SK-N-DZ (cell line): ENCODE measurements around the gene TMEM247. TPM values are rescaled to one million over a fixed set of nuclear protein-coding genes. Genes with fewer than 3 reads are reported as not detected.

ENCODE experiments used
- DNase-seq: peaks from one replicate; pipeline ENCODE4 v3.0.0-alpha.2; 2015; ENCODE audit warnings: low spot score
- polyA plus RNA-seq, 2 experiments: library from polyadenylated mRNA; depleted of rRNA; stranded (reverse); fragments of >200 nt; gene quantifications; 2 replicates each; pipeline ENCODE4 v1.2.3, GENCODE V29; 2014

Gene TMEM247
- polyA plus RNA-seq (2014; cell fraction: cytosol; rRNA removed): not detected in 2 replicates
- not detected in 2 replicates for polyA plus RNA-seq (2014; cell fraction: nucleus; rRNA removed)

- DNase-seq: no peak
Observed at GRCh38 chr2:46479265-46479664, at the start of gene TMEM247. TMEM247 (plus strand) TSS chr2:46479565.

DNA sequence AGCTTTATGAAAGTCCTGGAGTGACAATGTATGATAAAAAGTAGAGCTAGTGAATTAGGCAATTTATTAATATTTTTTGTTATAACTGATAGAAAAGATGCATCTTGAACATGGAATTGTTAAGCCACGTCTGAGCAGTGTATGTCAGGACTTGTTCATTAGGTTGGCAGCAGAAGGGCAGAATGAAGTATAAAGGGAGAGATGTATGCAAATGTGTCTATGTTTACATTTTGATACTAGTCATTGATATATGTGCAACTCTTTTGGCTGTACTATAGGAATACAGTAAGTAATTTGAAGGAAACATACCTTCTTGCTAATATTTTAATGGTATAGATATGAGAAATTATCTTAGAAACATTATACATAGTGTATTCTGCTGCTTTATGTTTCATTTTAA, 49.0 kb upstream of the TMEM247 start:
- DNase-seq: no peak

GRCh38 chr2:46430992-46431391, 48.4 kb upstream of the TMEM247 start:
- no peak for DNase-seq

GRCh38 chr2:46431481-46432235, 47.7 kb upstream of the TMEM247 start:
- no peak for DNase-seq

- no peak for DNase-seq
Observed at GRCh38 chr2:46434851-46435273, 44.5 kb upstream of the TMEM247 start.

DNA sequence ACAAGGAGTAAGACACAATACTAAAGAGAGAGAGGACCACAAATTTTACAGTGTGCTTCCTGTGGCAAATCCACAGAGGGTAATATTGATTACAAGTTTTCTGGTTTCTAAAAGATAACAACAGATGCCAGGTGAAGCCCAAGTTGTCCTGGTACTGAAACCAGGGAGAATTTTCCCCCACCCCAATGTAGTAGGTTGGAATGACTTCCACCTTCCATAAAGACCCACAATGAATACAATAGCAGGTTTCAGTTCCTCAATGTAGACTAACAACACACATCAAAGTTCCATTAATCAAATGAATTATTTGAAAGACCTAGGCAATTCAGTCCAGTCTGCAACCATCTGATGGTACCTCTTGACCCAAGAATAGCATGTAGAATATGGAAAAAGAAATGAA, 44.0 kb upstream of the TMEM247 start:
- DNase-seq: no peak

DNA sequence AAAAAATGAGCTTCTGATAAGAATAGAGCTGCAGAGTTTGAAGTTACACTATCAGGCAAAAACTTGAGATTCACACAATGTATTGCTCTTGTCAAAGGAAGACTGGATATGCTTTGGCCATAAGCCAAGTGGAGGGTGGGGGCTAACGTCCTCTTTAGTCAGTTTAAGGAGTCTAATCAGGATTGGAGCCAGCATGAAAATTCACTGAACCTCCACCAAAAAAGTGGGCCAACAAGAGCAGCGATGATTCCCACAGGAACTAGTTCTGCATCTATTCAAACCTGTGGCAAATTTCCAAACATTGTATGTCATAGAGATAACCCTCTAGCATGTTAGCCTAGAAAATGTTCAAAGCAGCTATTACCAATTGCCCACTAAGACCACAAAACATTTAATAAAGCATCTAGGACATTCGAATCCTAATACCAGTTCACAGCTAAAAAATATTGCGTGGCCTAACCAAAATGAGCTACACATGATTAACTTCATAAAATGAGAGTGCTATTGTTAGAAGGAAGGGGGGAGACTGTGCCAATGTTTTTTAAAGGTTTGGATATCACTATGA, 43.5 kb upstream of the TMEM247 start:
- no peak for DNase-seq

DNA sequence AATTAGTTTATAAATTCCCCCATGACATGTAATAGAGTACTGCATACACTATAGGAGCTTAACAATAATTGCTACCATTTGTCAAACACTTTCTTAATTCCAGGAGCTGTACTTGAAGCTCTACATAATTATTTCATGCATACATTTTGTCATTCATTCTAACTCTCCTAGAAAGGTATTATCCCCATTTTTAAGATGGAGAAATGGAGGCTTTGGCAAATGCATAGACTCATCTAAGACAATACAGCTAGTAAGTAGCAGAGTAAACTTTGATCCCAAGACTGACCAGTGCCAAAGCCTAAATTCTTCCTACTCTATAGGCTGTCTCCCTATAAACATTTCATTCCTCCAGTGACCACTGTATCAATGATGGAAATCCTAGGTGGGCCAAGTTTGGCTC, 42.6 kb upstream of the TMEM247 start:
- DNase-seq: no peak

DNA sequence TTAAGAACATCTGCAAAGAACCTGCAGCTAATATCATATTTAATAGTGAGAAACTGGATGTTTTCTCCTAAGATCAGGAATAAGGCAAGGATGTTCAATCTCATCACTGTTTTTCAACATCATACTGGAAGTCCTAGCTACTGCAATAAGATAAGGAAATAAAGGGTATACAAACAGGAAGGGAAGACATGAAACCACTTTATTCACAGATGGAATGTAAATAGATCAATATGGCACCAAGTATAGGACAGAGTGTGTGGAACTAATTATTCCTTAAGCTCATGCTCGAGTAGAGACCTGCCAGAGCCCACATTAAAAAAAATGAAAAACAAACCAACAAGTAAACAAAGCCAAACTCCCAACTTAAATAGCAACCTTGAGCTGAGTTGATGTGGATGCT, 41.3 kb upstream of the TMEM247 start:
- no peak for DNase-seq

GRCh38 chr2:46438794-46439193, 40.6 kb upstream of the TMEM247 start:
- DNase-seq: no peak

GRCh38 chr2:46439582-46439981, 39.8 kb upstream of the TMEM247 start:
- peak; percentile 58 for DNase-seq

DNA sequence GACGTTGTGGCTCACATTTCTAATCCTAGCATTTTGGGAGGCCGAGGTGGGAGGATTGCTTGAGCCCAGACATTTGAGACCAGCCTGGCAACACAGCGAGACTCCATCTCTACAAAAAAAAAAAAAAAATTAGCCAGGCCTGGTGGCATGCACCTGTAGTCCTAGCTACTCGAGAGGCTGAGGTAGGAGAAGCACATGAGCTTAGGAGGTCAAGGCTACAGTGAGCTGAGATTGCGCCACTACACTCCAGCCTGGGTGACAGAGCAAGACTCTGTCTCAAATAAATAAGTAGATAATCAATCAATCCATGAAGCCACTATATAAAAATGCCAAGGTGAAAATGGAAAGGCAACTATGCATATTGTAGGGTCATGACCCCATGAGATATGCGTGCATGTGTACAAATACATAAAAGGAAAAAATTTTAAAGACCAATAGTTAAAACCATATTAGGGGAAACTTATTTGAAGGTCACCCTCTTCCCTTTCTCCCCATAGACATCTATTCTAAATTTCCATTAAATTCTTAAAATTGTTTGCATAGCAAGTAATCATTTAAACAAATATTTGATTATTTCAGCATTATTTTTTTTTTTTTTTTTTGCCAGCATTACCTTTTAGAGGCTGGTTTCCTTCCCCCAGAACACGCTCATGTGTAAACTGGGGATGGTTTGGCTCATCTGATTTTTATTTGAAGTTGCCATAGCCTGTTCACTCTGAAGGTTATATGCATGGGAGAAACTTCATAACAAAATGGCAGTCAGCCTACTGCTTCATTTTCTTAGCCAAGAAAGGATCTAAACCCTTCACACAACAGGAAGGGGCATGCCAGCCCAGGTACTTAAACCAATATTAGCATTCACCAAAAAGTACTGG, 37.3 kb upstream of the TMEM247 start:
- no peak for DNase-seq

GRCh38 chr2:46444732-46445131, 34.6 kb upstream of the TMEM247 start:
- no peak for DNase-seq

DNA sequence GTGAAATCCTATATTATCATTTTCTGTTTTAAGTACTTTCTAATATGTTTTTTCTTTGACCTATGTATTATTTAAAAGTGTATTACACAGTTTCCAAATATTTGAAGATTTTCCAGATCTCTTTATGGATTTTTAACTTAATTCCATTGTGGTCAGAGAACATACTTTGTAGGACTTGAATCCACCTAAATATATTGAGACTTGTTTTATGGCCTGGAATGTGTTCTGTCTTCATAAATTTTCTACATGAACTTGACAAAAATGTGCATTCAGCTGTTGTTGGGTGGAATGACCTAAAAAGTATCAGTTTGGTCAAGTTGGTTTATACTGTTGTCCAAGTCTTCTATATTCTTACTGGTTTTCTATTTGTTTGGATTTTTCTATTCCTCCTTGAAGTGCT, 33.8 kb upstream of the TMEM247 start:
- no peak for DNase-seq

- DNase-seq: no peak
Observed at GRCh38 chr2:46446871-46447568, 32.3 kb upstream of the TMEM247 start.

DNA sequence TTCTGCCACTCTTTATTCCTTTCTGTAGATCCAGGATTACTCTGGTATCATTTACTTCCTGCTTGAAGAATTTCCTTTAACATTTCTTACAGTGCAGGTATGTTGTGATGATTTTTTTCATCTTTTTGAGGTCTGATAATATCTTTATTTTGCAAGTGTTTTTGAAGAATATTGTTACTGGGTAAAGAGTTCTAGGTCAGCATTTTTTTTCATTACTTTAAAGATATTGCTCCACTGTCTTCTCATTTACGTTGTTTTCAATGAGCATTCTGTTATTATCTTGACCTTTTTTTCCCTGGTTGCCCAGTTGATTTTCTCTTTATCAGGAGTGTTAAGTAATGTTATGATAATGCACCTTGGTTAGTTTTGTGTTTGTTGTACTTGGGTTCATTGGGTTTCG, 31.7 kb upstream of the TMEM247 start:
- DNase-seq: no peak

DNA sequence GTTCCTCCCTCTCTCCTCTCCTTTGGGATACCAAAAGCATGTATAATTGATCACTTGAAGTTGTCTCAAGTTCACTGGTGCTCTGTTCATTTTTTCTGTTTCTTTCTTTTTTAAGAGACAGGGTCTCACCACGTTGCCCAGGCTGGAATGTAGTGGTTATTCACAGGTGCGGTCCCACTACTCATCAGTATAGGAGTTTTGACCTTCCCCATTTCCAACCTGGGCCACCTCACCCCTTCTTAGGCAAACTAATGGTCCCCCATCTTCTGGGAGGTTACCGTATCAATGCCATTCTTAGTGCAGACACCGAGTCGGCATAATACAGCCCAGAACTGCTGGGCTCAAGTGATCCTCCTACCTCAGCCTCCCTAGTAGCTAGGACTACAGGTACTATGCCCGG, 31.3 kb upstream of the TMEM247 start:
- no peak for DNase-seq

DNA sequence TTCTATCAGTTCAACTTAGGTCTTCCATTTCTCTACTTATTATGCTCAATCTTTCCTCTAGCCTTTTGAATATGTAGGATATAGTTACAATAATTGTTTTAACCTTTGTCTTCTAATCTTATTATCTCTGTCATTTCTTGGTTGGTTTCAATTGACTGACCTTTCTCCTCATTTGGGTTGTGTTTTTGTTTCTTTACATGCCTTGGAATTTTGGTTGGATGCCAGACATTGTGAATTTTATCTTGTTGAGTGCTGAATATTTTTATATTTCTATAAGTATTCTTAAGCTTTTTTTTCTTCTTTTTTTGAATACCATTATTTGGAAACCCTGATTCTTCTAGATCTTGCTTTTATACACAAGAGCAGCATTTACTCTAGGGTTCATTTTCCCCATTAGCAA, 30.7 kb upstream of the TMEM247 start:
- DNase-seq: no peak

DNA sequence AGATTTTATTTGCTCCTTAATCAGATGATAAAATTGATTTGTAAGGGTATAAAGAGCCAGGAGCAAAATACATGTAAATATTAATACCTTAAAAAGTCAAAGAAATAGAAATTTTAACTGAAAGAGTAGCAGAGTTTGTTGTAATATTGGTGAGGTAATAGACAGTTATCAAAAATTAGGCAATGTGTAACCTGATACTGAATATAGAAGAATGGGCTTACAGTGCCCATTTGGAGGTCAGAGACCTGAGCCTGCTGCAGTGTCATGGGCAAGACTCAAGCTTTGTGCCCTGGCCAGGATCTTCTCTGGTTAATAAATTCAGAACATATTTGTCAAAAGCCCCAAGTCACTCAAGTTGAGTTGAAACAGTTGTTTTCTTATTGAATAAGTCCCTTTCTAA, 29.7 kb upstream of the TMEM247 start:
- no peak for DNase-seq

DNA sequence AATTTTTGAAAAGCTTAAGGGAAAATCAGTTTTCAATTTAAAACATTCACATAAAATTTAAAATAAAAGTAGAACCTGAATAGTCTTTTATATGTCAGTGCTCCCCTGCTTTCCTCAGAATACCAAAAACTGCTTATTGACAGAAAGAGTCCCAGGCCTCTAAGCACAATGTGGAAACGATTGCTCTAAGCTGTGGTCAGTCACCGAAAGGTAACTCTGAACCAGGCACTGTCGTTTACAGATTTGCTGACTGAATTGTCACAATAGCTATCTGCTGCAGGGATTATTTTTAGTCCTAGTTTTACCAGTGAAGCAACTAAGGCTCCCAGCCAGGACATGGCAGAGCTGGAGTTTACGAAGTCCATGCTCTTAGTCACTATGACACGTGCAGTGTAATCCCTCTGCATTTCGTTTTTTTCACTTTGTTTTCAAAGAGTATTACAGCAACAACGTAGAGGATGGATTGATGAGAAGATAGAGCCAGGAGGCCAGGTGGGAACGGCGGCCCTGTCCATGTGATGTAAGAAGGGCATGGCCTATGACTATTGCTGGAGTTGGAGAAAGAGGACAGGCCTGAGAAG, 28.1 kb upstream of the TMEM247 start:
- no peak for DNase-seq

DNA sequence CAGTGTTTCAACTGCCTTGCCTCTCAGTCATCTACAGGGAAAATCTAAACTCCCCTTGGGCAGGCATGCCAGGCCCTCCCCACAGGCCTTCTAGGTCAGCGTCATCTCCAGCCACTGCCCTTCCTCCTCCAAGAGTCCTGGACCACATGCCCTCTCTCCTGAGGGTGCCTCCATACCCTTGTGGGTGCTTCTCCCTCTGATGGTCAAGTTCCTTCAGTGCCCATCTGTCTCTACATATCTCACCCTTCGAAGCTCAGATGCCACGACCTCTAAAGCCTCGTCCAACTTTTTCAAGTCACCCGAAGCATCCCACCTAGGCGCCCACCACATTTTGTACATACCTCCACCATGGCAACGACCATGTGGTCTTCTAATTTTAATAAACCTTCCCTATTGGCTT, 22.6 kb upstream of the TMEM247 start:
- DNase-seq: no peak
